Stimulated activated CD4-positive, alpha-beta T cell treated with anti-CD3 and anti-CD28 coated beads, Interleukin-15, amount 100 ng/mL, for 48 hours (primary cell): ENCODE data around the gene PROKR1.
A peak's percentile ranks its signal among the peaks of the same experiment; 100 is the strongest.
"Not testable (repeated sequence)": the region's sequence is repeated elsewhere in the genome, so short reads cannot be mapped to it uniquely, and the experiment has no call there.

Experiments used
- DNase-seq, 2 donors: peaks; one replicate each; pipeline ENCODE4 v3.0.0-alpha.2; 2020; ENCODE audit warnings: low read depth in 2 of 2

The PROKR1 gene

GRCh38 chr2:68643011-68643873, at the start of gene PROKR1:
Gene PROKR1 (plus strand): TSS chr2:68643579. CDS start chr2:68645822, 2,243 bp downstream.
- no peak for DNase-seq

GRCh38 chr2:68594041-68594440, 49.3 kb upstream of the PROKR1 start:
- no peak for DNase-seq

- DNase-seq, result peak; percentile 21 to 35
Measured at GRCh38 chr2:68594674-68595492, 48.5 kb upstream of the PROKR1 start.

GRCh38 chr2:68595493-68595785, 47.9 kb upstream of the PROKR1 start:
- DNase-seq, result not testable (repeated sequence)

GRCh38 chr2:68600495-68600894, 42.9 kb upstream of the PROKR1 start:
- DNase-seq, result not testable (repeated sequence)

- no peak for DNase-seq
Measured at GRCh38 chr2:68603059-68603458, 40.3 kb upstream of the PROKR1 start.

- no peak for DNase-seq
Measured at GRCh38 chr2:68604077-68604476, 39.3 kb upstream of the PROKR1 start.

- DNase-seq, result no peak
Measured at GRCh38 chr2:68605939-68606338, 37.4 kb upstream of the PROKR1 start.

GRCh38 chr2:68606759-68607158, 36.6 kb upstream of the PROKR1 start:
- no peak for DNase-seq

- DNase-seq, result no peak
Measured at GRCh38 chr2:68607837-68608236, 35.5 kb upstream of the PROKR1 start.

GRCh38 chr2:68612765-68613519, 30.4 kb upstream of the PROKR1 start:
- DNase-seq, result no peak

- no peak for DNase-seq
Measured at GRCh38 chr2:68620772-68621171, 22.6 kb upstream of the PROKR1 start.

- DNase-seq, result no peak
Measured at GRCh38 chr2:68623820-68624219, 19.6 kb upstream of the PROKR1 start.

GRCh38 chr2:68627615-68628014, 15.8 kb upstream of the PROKR1 start:
- no peak for DNase-seq

GRCh38 chr2:68632021-68632420, 11.4 kb upstream of the PROKR1 start:
- no peak for DNase-seq

- DNase-seq, result no peak
Measured at GRCh38 chr2:68637047-68637446, 6.3 kb upstream of the PROKR1 start.

GRCh38 chr2:68643874-68644485, 601 bp downstream of the PROKR1 start:
- no peak for DNase-seq

- DNase-seq, result no peak
Measured at GRCh38 chr2:68645523-68645922, 2.1 kb downstream of the PROKR1 start.

- DNase-seq, result no peak
Measured at GRCh38 chr2:68646303-68646702, 2.9 kb downstream of the PROKR1 start.

- DNase-seq, result no peak
Measured at GRCh38 chr2:68650645-68651044, 7.3 kb downstream of the PROKR1 start.

- no peak for DNase-seq
Measured at GRCh38 chr2:68653034-68653433, 9.7 kb downstream of the PROKR1 start.

- DNase-seq, result peak; percentile 40 to 41
Measured at GRCh38 chr2:68653538-68653982, 10.2 kb downstream of the PROKR1 start.
